PC-3 (cell line): ENCODE measurements around the gene CFAP20DC. TPM values are rescaled to one million over a fixed set of nuclear protein-coding genes. Genes with fewer than 3 reads are reported as not detected.

Experiments used
- ATAC-seq: fragments of 200-7000 bp; cut with Tn5 transposase; 2 replicates; pipeline ENCODE4 v1.9.1; 2020; ENCODE audit warnings: mild to moderate bottlenecking, moderate library complexity
- BruUV-seq: library from RNA; stranded (reverse); fragments of 400-500 nt; replicated peaks from 2 replicates; lab custom pipeline; 2021; lab: Mats Ljungman, UMichigan
- CTCF ChIA-PET: fragments of 300-600 bp; sonication (Branson Sonifier 250); formaldehyde crosslinking; loops from one replicate; lab custom pipeline; 2022; ENCODE audit warnings: antibody characterized with exemption; lab: Charles Lee
- POLR2A ChIA-PET: fragments of 300-600 bp; sonication (Branson Sonifier 250); formaldehyde crosslinking; loops from one replicate; lab custom pipeline; 2022; ENCODE audit warnings: antibody characterized with exemption; ENCODE audit not compliant: unreplicated experiment; lab: Charles Lee
- DNase-seq: peaks from one replicate; pipeline ENCODE4 v3.0.0-alpha.2; 2015
- H2AFZ ChIP-seq: fragments of 300-600 bp; sonication (generic); 2 replicates; pipeline ENCODE4 v1.6.0; 2016; ENCODE audit warnings: antibody characterized with exemption, low read length
- H3F3A ChIP-seq: fragments of 300-600 bp; sonication (generic); one replicate; pipeline ENCODE4 v1.6.0; 2017; ENCODE audit warnings: antibody characterized with exemption, low read length, control low read depth, mild to moderate bottlenecking; ENCODE audit not compliant: unreplicated experiment
- H3K27ac ChIP-seq: fragments of 300-600 bp; sonication (generic); 2 replicates; pipeline ENCODE4 v1.5.1; 2016; ENCODE audit warnings: mild to moderate bottlenecking, low read length
- H3K27me3 ChIP-seq: fragments of 300-600 bp; sonication (generic); 2 replicates; pipeline ENCODE4 v1.6.1; 2016; ENCODE audit warnings: low read length, mixed read lengths
- H3K36me3 ChIP-seq: fragments of 300-600 bp; sonication (generic); 2 replicates; pipeline ENCODE4 v1.6.1; 2016; ENCODE audit warnings: low read depth, mixed run types, low read length, mixed read lengths
- H3K4me1 ChIP-seq: fragments of 300-600 bp; sonication (generic); 2 replicates; pipeline ENCODE4 v1.5.1; 2016; ENCODE audit warnings: low read length; ENCODE audit not compliant: insufficient read depth
- H3K4me2 ChIP-seq: fragments of 300-600 bp; sonication (generic); 2 replicates; pipeline ENCODE4 v1.6.0; 2016; ENCODE audit warnings: low read length
- H3K4me3 ChIP-seq: fragments of 300-600 bp; sonication (generic); 2 replicates; pipeline ENCODE4 v1.5.1; 2016; ENCODE audit warnings: mild to moderate bottlenecking, low read length, mixed read lengths
- H3K79me2 ChIP-seq: fragments of 300-600 bp; sonication (generic); 2 replicates; pipeline ENCODE4 v1.6.1; 2017; ENCODE audit warnings: low read length, mixed read lengths
- H3K9ac ChIP-seq: fragments of 300-600 bp; sonication (generic); 2 replicates; pipeline ENCODE4 v1.6.0; 2016; ENCODE audit warnings: mild to moderate bottlenecking, low read length
- H3K9me2 ChIP-seq: fragments of 300-600 bp; sonication (generic); replicated peaks from 2 replicates; pipeline ENCODE4 v1.6.1; 2016; ENCODE audit warnings: mixed run types, low read length, mixed read lengths
- H3K9me3 ChIP-seq: fragments of 300-600 bp; sonication (generic); 2 replicates; pipeline ENCODE4 v1.6.1; 2016; ENCODE audit warnings: low read length, mixed read lengths
- H4K20me1 ChIP-seq: fragments of 300-600 bp; sonication (generic); 2 replicates; pipeline ENCODE4 v1.6.1; 2016; ENCODE audit warnings: low read length, mixed read lengths
- CTCF ChIP-seq: fragments of 300-600 bp; sonication (generic); conservative IDR thresholded peaks from 2 replicates; pipeline ENCODE4 v1.5.1; 2017; ENCODE audit warnings: antibody characterized with exemption, low read depth, mild to moderate bottlenecking, low read length
- EZH2 ChIP-seq: fragments of 300-600 bp; sonication (generic); IDR thresholded peaks from one replicate; pipeline ENCODE4 v1.6.1; 2017; ENCODE audit warnings: antibody characterized with exemption, mild to moderate bottlenecking, low read length; ENCODE audit not compliant: unreplicated experiment
- EZH2phosphoT487 ChIP-seq: fragments of 300-600 bp; sonication (generic); IDR thresholded peaks from 2 replicates; pipeline ENCODE4 v1.6.1; 2018; ENCODE audit warnings: mild to moderate bottlenecking, antibody characterized with exemption, low read length, borderline replicate concordance
- intact Hi-C: fragments of 100-400 bp; cut with micrococcal nuclease; formaldehyde crosslinking; loops from 2 replicates; pipeline ENCODE4 v1.9.0; 2023
- total RNA-seq: library from RNA; depleted of rRNA; stranded (reverse); fragments of >200 nt; gene quantifications from 2 replicates; pipeline ENCODE4 v1.2.3, GENCODE V29; 2014

CFAP20DC gene
- total RNA-seq, 1 experiment from 2014 or later: 15.4 TPM

- CTCF ChIA-PET: no interaction called here
- Histone ChIP-seq H3K9ac (no peak overlapping the region), H3K9me3 (no peaks in the 10 kb centered on the region), H3K4me1 (no peaks in the 10 kb centered on the region), H3F3A (no peaks in the 10 kb centered on the region), H2AFZ (no peak overlapping the region), H4K20me1 (no peaks in the 10 kb centered on the region), H3K27me3 (no peaks in the 10 kb centered on the region), H3K4me3 (no peak overlapping the region), H3K36me3 (no peaks in the 10 kb centered on the region), H3K79me2 (no peaks in the 10 kb centered on the region), H3K9me2 (no peaks in the 10 kb centered on the region), H3K27ac (no peak overlapping the region), H3K4me2 (no peak overlapping the region)
- DNase-seq (no peak), ATAC-seq (peak; percentile 22; the same call in 1 of the 2 replicates)
- TF ChIP-seq CTCF: no peak
- no peak for TF ChIP-seq EZH2
- TF ChIP-seq EZH2phosphoT487: no peak
- intact Hi-C loops: no loop called here
- no TSS peak for BruUV-seq
- POLR2A ChIA-PET: no interaction called here
Measured at GRCh38 chr3:58924578-58924977, 125.2 kb downstream of the CFAP20DC start.

GRCh38 chr3:58900386-58900785, 149.4 kb downstream of the CFAP20DC start:
- BruUV-seq: no TSS peak
- H3K9me2 ChIP-seq: no peaks in the 10 kb centered on the region
- no peaks in the 10 kb centered on the region for H3K27me3 ChIP-seq
- no peak for TF ChIP-seq CTCF
- no peak for TF ChIP-seq EZH2
- no peak for TF ChIP-seq EZH2phosphoT487
- H2AFZ ChIP-seq: no peak overlapping the region
- DNase-seq (no peak), ATAC-seq (no peak)
- intact Hi-C loops: no loop called here
- no peaks in the 10 kb centered on the region for H3K9me3 ChIP-seq
- no peak overlapping the region for H3K4me3 ChIP-seq
- H3F3A ChIP-seq: no peaks in the 10 kb centered on the region
- H3K9ac ChIP-seq: no peak overlapping the region
- H3K27ac ChIP-seq: no peak overlapping the region
- CTCF ChIA-PET: no interaction called here
- H3K79me2 ChIP-seq: no peaks in the 10 kb centered on the region
- H4K20me1 ChIP-seq: no peaks in the 10 kb centered on the region
- H3K4me2 ChIP-seq: no peak overlapping the region
- POLR2A ChIA-PET: no interaction called here
- peaks cover 12% of the 10 kb centered on the region; the same call in 1 of the 2 replicates for H3K4me1 ChIP-seq
- H3K36me3 ChIP-seq: no peaks in the 10 kb centered on the region

GRCh38 chr3:58899953-58900298, 149.9 kb downstream of the CFAP20DC start:
- Histone ChIP-seq H3F3A (no peaks in the 10 kb centered on the region), H3K4me1 (peaks cover 12% of the 10 kb centered on the region; the same call in 1 of the 2 replicates), H3K9ac (no peak overlapping the region), H3K4me2 (no peak overlapping the region), H3K27ac (no peak overlapping the region), H3K4me3 (no peak overlapping the region), H3K27me3 (no peaks in the 10 kb centered on the region), H4K20me1 (no peaks in the 10 kb centered on the region), H2AFZ (no peak overlapping the region), H3K36me3 (no peaks in the 10 kb centered on the region), H3K9me3 (no peaks in the 10 kb centered on the region), H3K9me2 (no peaks in the 10 kb centered on the region), H3K79me2 (no peaks in the 10 kb centered on the region)
- CTCF ChIA-PET: no interaction called here
- intact Hi-C loops: no loop called here
- DNase-seq (no peak), ATAC-seq (no peak)
- BruUV-seq: no TSS peak
- TF ChIP-seq CTCF (no peak), EZH2 (no peak), EZH2phosphoT487 (no peak)
- POLR2A ChIA-PET: no interaction called here
